GM12875 (cell line): ENCODE results near the gene BSPRY.

Source experiments
- H3K4me3 ChIP-seq: one replicate; pipeline ENCODE4 v1.5.1; 2011; ENCODE audit warnings: low read depth, low read length, control low read depth
- CTCF ChIP-seq: IDR thresholded peaks from 2 replicates; pipeline ENCODE4 v1.5.1; 2011; ENCODE audit warnings: low read depth, mild to moderate bottlenecking, control low read depth, inconsistent platforms, low read length, moderate library complexity, borderline replicate concordance; ENCODE audit not compliant: insufficient read depth

The BSPRY gene

GRCh38 chr9:113319054-113319453, 30.3 kb upstream of the BSPRY start:
- no peak for TF ChIP-seq CTCF
- H3K4me3 ChIP-seq: no peak overlapping the region

GRCh38 chr9:113320051-113320450, 29.3 kb upstream of the BSPRY start:
- TF ChIP-seq CTCF: no peak
- H3K4me3 ChIP-seq: no peak overlapping the region

GRCh38 chr9:113322671-113323070, 26.7 kb upstream of the BSPRY start:
- no peak for TF ChIP-seq CTCF

GRCh38 chr9:113326230-113326629, 23.1 kb upstream of the BSPRY start:
- no peak overlapping the region for H3K4me3 ChIP-seq
- TF ChIP-seq CTCF: no peak

More at GRCh38 chr9:113322671-113323070, 26.7 kb upstream of the BSPRY start:
- no peak overlapping the region for H3K4me3 ChIP-seq

GRCh38 chr9:113328045-113328782, 21.1 kb upstream of the BSPRY start:
- no peak overlapping the region for H3K4me3 ChIP-seq
- no peak for TF ChIP-seq CTCF

- H3K4me3 ChIP-seq: no peak overlapping the region
- TF ChIP-seq CTCF: no peak
Observed at GRCh38 chr9:113331780-113332179, 17.6 kb upstream of the BSPRY start.

GRCh38 chr9:113337714-113338113, 11.6 kb upstream of the BSPRY start:
- no peak overlapping the region for H3K4me3 ChIP-seq
- no peak for TF ChIP-seq CTCF
